Femur (tissue), 1 donor: ENCODE results near the gene ERMP1.

Source experiments
- DNase-seq: peaks from one replicate; pipeline ENCODE4 v3.0.0-alpha.2; 2017

ERMP1 gene

GRCh38 chr9:5778805-5779204, 54.1 kb downstream of the ERMP1 start:
- no peak for DNase-seq

GRCh38 chr9:5773324-5773999, 59.5 kb downstream of the ERMP1 start:
- no peak for DNase-seq

- no peak for DNase-seq
Measured at GRCh38 chr9:5767968-5768932, 64.7 kb downstream of the ERMP1 start.

DNA sequence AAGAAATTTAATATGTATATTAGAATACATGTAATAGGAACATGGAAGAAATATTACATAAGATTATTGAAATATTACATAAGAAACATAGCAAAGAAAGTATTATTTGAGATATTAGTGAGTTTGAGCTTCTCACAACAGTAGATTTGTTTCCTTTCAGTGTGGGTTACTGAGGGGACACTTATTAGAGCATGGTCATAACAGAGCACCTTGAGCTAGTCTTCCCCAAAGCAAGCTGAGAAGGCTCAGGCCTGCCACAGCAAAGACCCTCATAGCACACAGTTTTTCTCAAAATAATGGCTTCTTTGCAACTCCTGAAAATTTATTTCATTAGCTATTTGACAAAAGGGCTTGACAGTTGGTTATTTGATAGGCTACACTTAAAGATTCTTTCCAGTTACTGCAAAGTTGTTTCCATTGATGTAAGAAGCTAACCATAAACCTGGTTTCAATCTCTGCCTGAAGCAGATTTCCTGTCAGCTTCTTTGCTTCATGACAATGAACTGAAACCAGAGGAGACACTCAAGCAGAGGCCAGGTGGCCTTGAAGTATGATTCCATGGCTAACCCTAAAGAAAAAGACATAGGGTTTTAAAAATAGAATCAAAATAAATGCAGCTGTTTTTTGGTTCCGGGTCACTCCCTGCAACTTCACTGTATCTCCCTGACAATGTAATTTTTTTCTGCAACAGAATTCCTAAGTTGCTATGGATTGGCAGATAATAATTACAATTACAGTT, 68.6 kb downstream of the ERMP1 start:
- no peak for DNase-seq

GRCh38 chr9:5762421-5762820, 70.5 kb downstream of the ERMP1 start:
- no peak for DNase-seq

- no peak for DNase-seq
Measured at GRCh38 chr9:5760338-5760737, 72.6 kb downstream of the ERMP1 start.

- no peak for DNase-seq
Measured at GRCh38 chr9:5756633-5757032, 76.3 kb downstream of the ERMP1 start.

GRCh38 chr9:5750569-5750968, 82.3 kb downstream of the ERMP1 start:
- DNase-seq = no peak

GRCh38 chr9:5749306-5749705, 83.6 kb downstream of the ERMP1 start:
- DNase-seq = no peak

DNA sequence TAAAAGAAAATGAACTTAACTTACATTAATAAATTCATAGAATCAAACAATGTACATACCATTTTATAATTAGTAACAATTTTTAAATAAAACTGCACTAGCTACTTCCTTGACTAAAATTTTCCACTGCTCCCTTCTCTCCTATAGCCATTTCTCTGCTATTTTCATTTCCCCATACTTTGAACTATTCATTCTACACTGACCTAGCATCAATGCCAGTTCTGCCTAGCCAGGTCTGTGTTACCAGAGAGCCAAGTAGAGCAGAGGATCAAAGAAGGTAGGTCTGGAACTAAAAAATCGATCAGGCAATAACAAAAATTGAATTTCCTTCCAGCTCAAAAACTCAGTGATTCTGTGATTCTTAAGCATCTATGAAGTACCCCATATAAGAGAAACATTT, 84.5 kb downstream of the ERMP1 start:
- DNase-seq = no peak

- DNase-seq = no peak
Measured at GRCh38 chr9:5743109-5743508, 89.8 kb downstream of the ERMP1 start.

DNA sequence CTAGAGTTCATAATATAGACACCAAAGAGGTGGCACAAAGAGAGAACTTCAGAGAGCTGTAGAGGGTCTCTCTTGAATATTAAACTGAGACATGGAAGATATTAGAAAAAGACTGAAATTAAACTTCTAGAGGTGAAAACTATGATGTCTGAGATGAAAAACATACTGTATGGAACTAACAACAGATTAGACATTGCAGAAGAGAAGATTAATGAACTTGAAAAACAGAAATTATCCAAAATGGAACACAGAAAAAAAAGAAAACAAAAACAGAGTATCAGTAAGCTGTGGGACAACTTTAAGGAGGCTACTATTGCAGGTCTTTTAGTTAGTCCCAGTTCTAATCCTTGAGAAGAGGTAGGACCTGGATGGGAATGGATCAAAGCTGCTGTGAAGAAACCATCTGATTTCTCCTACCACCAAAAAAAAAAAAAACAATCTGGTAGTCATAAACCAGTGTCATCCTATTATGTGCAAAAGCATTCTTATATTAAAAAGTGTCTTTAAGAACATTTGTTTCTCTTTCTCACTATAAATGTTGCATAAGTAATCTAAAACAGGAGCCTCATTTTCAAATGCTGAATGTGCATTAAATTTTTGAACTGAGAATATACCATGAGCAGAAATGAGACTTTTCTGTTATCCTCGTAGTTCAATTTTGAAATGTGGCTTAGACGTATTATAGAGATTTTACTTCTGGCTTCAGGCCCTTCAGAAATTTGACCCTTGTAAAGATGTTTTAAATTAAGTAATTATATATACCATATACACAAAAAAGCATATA, 96.2 kb downstream of the ERMP1 start:
- no peak for DNase-seq

DNA sequence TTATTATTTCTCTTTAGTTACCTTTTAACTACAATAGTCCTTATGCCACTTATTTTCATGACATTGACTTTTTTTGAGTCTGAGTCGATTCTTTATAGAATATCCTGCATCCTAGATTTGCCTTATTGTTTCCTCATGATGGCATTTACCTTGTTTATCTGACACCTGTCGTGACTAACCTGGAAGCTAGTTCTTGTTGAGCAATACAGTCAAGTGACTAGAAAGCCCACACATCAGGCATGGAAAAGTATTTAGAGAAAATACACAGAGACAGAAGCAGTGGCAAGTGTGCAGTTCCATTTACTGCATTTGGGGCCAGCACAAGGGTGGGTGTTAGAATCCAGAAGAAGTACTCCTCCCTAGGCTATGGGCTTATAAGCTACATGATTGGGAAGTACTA, 97.8 kb downstream of the ERMP1 start:
- DNase-seq = no peak
